B cell (primary cell): ENCODE data around the gene HOXC9.

Source experiments
- CTCF ChIP-seq: fragments of 200-600 bp; IDR thresholded peaks from one replicate; pipeline ENCODE4 v1.8.0; 2022; ENCODE audit warnings: antibody characterized with exemption, mild to moderate bottlenecking
- EZH2 ChIP-seq: IDR thresholded peaks from 2 replicates; pipeline ENCODE4 v1.6.1; 2012; ENCODE audit warnings: borderline replicate concordance, low read depth, mild to moderate bottlenecking, moderate library complexity, low read length; ENCODE audit not compliant: insufficient read depth, poor library complexity, severe bottlenecking

GRCh38 chr12:53983950-53984572 lies 15.9 kb upstream of the HOXC9 start:
- TF ChIP-seq CTCF (no peak), EZH2 (no peak)
